Heart left ventricle (tissue), 16 donors: ENCODE results near the gene PHACTR1. TPM values are rescaled to one million over a fixed set of nuclear protein-coding genes. Genes with fewer than 3 reads are reported as not detected.

Experiments
- ATAC-seq, 4 donors: fragments of 200-7000 bp; cut with Tn5 transposase; one replicate each; pipeline ENCODE4 v1.9.1; 2020 to 2022; ENCODE audit warnings: moderate library complexity in 4 of 4, mild to moderate bottlenecking in 3 of 4, moderate number of reproducible peaks in 1 of 4
- DNase-seq, 5 donors: peaks; one replicate each; pipeline ENCODE4 v3.0.0-alpha.2; 2020
- H3K27ac ChIP-seq, 12 donors: fragments of 200-600 bp; sonication (generic) in 4 of 12; one replicate each; pipeline versions ENCODE4 v1.5.0 to v1.8.0; 2016 to 2022; ENCODE audit warnings: mild to moderate bottlenecking in 2 of 12
- H3K27me3 ChIP-seq, 9 donors: fragments of 200-600 bp; sonication (generic) in 2 of 9; one replicate each; pipeline versions ENCODE4 v1.5.1 to v1.8.0; 2016 to 2022; ENCODE audit warnings: mild to moderate bottlenecking in 3 of 9
- H3K36me3 ChIP-seq, 9 donors: fragments of 200-600 bp; sonication (generic) in 2 of 9; one replicate each; pipeline versions ENCODE4 v1.5.0 to v1.8.0; 2018 to 2022; ENCODE audit warnings: mild to moderate bottlenecking in 2 of 9
- H3K4me1 ChIP-seq, 12 donors: fragments of 200-600 bp; sonication (generic) in 4 of 12; one replicate each; pipeline versions ENCODE4 v1.5.0 to v1.8.0; 2016 to 2022; ENCODE audit warnings: mild to moderate bottlenecking in 3 of 12
- H3K4me3 ChIP-seq, 12 donors: fragments of 200-600 bp; sonication (generic) in 4 of 12; one replicate each; pipeline versions ENCODE4 v1.5.0 to v1.8.0; 2017 to 2022; ENCODE audit warnings: mild to moderate bottlenecking in 9 of 12, moderate library complexity in 4 of 12
- H3K9me3 ChIP-seq, 12 donors: fragments of 200-600 bp; sonication (generic) in 4 of 12; one replicate each; pipeline versions ENCODE4 v1.5.0 to v1.8.0; 2016 to 2022; ENCODE audit warnings: mild to moderate bottlenecking in 1 of 12
- POLR2A ChIP-seq, 2 donors: fragments of 450-650 bp; IDR thresholded peaks; one replicate each; pipeline ENCODE4 v1.6.1; 2017; ENCODE audit warnings: antibody characterized with exemption in 2 of 2, mild to moderate bottlenecking in 2 of 2, moderate library complexity in 2 of 2
- WGBS, 4 donors: extraction: QIAGEN DNeasy Blood & Tissue Kit in 2 of 4; methylation state at CpG; one replicate each; pipeline versions ENCODE4 v1.1.5 to v1.1.7; 2013 to 2018; 5-methylcytosine and 5-hydroxymethylcytosine counted together
- intact Hi-C, 10 donors: fragments of 100-400 bp; cut with DNase I; formaldehyde crosslinking; loops; one replicate each; pipeline versions ENCODE4 v1.11.1 to v1.14.2; 2022
- polyA plus RNA-seq, 2 donors: library from polyadenylated mRNA; stranded (reverse); fragments of 200-250 nt; gene quantifications; one replicate each; pipeline ENCODE4 v1.2.3, GENCODE V29; 2013
- total RNA-seq, 9 donors: library from RNA; depleted of rRNA in 2 of 9; stranded (reverse); fragments of >200 nt in 2 of 9; fragmentation: NEBNext Ultra II Directional in 3 of 9; extraction: Animal tissue kit (Norgen Biotek cat#: 25700) in 3 of 9; gene quantifications; one replicate each; pipeline versions ENCODE4 v1.1.0 to v1.2.4, GENCODE V29; 2016 to 2023
- TF ChIP-seq, protein P1 (sequence below), 12 donors: fragments of 200-600 bp; sonication (generic) in 4 of 12; IDR thresholded peaks; one replicate each; pipeline versions ENCODE4 v1.5.0 to v1.8.0; 2018 to 2022; ENCODE audit warnings: antibody characterized with exemption in 12 of 12, mild to moderate bottlenecking in 5 of 12
- donor health status: ischemic (EF 13 %, LVEDD 7.1; RV severe dilation, severe dysfunction).
- donor health status: healthy with polysubstance abuse.
- donor health status: DM: no; HTN: yes; CAD: no.
- donor health status: DM: no; HTN: no; CAD: no.
- donor health status: ischemic (EF 25% LVEDD 6.9; RV normal size, moderate dysfunction).
- donor health status: ischemic (EF 25% LVEDD 5.7; RV mildly dilated, moderate dysfunction).
- donor health status: healthy.
- donor health status: DM: yes; HTN: yes; CAD: no.
- donor health status: ischemic (EF 35%, LVEDD 5.7; RV mildly dilated, moderate dysfunction).
- donor health status: nonischemic (EF 11% LVEDD 7.7; RV severe dilation, severe dysfunction).
- donor health status: DM: yes; HTN: yes; CAD: no.
- donor health status: PGD.
- donor health status: ischemic (EF 29% LVEDD 5.4; RV normal size, mild dysfunction).
- donor health status: nonischemic (EF 23%, LVEDD 6.1; RV moderate dilation, normal function).

PHACTR1 gene
- total and polyA plus RNA-seq, 11 donors, result 21.2 to 238 (median 87.4) TPM

DNA sequence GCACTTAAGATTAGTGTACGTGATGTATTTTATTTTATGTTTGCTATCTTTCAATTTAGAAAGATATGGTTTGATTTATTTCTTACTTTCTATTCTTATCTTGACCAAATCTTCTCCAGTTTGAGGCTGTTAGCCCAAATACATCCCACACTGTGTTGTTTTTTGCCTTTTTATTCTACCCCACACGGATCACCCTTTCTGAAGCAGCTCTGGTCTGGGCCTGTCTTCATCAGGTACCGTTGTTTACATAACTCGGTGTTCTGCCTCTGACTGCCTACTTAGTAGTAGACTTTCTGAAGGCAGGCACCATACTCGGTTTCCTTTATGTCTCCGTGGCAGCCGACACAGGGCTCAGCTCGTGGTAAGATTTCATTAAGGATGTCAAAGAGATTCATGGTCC lies 95.0 kb downstream of the PHACTR1 start:
- ATAC-seq (no peak), DNase-seq (no peak)
- H3K27me3 ChIP-seq, result peaks cover 0 to 15% (median 0%) of the 10 kb centered on the region in 9 donors
- no peaks in the 10 kb centered on the region for H3K36me3 ChIP-seq
- H3K9me3 ChIP-seq, result no peaks in the 10 kb centered on the region
- WGBS, 4 donors, result 78 to 85% (median 83%) methylated on average over 8 of the region's 8 CpGs
- intact Hi-C loops, result no loop called here
- no peak overlapping the region for H3K27ac ChIP-seq
- no peak overlapping the region for H3K4me3 ChIP-seq
- H3K4me1 ChIP-seq, result no peaks in the 10 kb centered on the region
- TF ChIP-seq, protein P1, sequence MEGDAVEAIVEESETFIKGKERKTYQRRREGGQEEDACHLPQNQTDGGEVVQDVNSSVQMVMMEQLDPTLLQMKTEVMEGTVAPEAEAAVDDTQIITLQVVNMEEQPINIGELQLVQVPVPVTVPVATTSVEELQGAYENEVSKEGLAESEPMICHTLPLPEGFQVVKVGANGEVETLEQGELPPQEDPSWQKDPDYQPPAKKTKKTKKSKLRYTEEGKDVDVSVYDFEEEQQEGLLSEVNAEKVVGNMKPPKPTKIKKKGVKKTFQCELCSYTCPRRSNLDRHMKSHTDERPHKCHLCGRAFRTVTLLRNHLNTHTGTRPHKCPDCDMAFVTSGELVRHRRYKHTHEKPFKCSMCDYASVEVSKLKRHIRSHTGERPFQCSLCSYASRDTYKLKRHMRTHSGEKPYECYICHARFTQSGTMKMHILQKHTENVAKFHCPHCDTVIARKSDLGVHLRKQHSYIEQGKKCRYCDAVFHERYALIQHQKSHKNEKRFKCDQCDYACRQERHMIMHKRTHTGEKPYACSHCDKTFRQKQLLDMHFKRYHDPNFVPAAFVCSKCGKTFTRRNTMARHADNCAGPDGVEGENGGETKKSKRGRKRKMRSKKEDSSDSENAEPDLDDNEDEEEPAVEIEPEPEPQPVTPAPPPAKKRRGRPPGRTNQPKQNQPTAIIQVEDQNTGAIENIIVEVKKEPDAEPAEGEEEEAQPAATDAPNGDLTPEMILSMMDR (IDR thresholded peaks at IDR 0.05), result no peak
- TF ChIP-seq POLR2A (IDR thresholded peaks at IDR 0.05), result no peak

DNA sequence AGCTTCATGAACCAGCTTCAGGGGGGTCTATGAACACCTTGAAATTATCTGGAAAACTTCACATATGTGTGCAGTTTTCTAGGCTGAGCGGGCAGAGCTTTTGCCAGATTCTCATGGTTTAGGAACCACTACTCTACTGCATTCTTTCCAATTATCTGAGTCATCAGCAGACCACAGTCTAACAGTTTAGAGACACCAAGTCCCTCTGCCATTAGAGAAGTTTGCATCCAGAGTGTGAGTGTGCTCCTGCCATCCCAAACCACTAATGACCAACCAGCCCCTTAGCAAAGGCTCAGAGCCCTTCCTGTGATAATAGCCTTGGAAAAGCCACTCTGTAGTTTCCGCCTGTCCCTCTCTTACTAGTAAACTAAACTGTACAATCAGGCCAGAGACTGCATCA lies 96.8 kb downstream of the PHACTR1 start:
- Histone ChIP-seq H3K27me3 (peaks cover 0 to 11% (median 0%) of the 10 kb centered on the region in 9 donors), H3K36me3 (no peaks in the 10 kb centered on the region), H3K4me3 (no peak overlapping the region), H3K9me3 (no peaks in the 10 kb centered on the region), H3K4me1 (no peaks in the 10 kb centered on the region), H3K27ac (no peak overlapping the region)
- DNase-seq (no peak), ATAC-seq (no peak)
- intact Hi-C loops, result no loop called here
- no peak for TF ChIP-seq POLR2A (IDR thresholded peaks at IDR 0.05)
- TF ChIP-seq, protein P1 (IDR thresholded peaks at IDR 0.05), result no peak
- 85 to 97% (median 92%) methylated on average over 2 of the region's 2 CpGs for WGBS, 4 donors

DNA sequence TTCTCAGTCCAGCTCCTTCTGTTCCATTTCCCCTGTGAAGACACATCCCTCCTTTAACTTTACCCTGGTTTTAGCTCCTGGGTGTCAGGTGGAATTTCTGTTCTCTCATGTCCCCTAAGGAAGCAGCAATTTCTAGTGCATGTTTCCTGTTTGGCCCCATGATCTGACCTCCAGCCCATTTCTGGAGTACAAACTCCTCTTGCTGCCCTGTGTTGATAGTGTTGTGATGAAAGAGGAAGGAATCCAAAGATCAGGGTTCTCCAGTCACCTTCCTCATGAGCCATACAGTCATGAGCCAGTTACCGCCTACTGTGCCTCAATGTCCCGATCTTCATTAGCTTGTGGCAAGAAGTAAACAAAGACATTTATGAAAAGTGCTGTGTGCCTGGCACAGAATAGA lies 97.4 kb downstream of the PHACTR1 start:
- TF ChIP-seq, protein P1 (IDR thresholded peaks at IDR 0.05), result no peak
- TF ChIP-seq POLR2A (IDR thresholded peaks at IDR 0.05), result no peak
- no peak overlapping the region for H3K27ac ChIP-seq
- H3K4me1 ChIP-seq, result peaks cover 0 to 4% (median 0%) of the 10 kb centered on the region in 12 donors
- 90 to 96% (median 93%) methylated on average over 2 of the region's 2 CpGs for WGBS, 4 donors
- H3K36me3 ChIP-seq, result no peaks in the 10 kb centered on the region
- H3K9me3 ChIP-seq, result no peaks in the 10 kb centered on the region
- no peak overlapping the region for H3K4me3 ChIP-seq
- no peak for DNase-seq
- ATAC-seq, result no peak
- H3K27me3 ChIP-seq, result peaks cover 0 to 15% (median 0%) of the 10 kb centered on the region in 9 donors
- intact Hi-C loops, result no loop called here

DNA sequence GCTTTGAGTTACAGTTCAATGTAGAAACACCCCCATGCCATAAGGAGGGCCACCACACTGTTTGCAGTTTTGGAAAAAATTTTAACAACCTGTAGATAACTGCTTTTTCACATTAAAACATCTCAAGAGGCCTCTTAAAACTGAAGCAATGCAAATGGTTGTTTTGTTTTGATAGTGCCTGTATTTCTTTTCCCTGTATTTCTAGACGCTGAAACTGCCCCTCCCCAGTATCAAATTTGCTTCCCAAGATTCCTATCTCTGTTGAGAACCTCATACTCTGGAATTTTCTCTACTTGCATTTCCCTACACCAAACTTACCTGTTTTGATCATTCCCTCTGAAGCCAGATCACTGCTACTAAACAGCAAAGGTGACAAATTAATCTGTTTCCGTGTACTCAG lies 98.5 kb downstream of the PHACTR1 start:
- ATAC-seq, result no peak
- Histone ChIP-seq H3K36me3 (no peaks in the 10 kb centered on the region), H3K4me3 (no peak overlapping the region), H3K27me3 (peaks cover 0 to 21% (median 0%) of the 10 kb centered on the region in 9 donors), H3K27ac (no peak overlapping the region), H3K4me1 (peaks cover 0 to 5% (median 0%) of the 10 kb centered on the region in 12 donors), H3K9me3 (no peaks in the 10 kb centered on the region)
- WGBS, 4 donors, result 69 to 81% (median 75%) methylated on average over 2 of the region's 2 CpGs
- no peak for TF ChIP-seq POLR2A (IDR thresholded peaks at IDR 0.05)
- TF ChIP-seq, protein P1 (IDR thresholded peaks at IDR 0.05), result no peak
- intact Hi-C loops, result no loop called here
- no peak for DNase-seq
